ENCODE data around the gene ATG5.
A peak's percentile ranks its signal among the peaks of the same experiment; 100 is the strongest.

The ATG5 gene

DNA sequence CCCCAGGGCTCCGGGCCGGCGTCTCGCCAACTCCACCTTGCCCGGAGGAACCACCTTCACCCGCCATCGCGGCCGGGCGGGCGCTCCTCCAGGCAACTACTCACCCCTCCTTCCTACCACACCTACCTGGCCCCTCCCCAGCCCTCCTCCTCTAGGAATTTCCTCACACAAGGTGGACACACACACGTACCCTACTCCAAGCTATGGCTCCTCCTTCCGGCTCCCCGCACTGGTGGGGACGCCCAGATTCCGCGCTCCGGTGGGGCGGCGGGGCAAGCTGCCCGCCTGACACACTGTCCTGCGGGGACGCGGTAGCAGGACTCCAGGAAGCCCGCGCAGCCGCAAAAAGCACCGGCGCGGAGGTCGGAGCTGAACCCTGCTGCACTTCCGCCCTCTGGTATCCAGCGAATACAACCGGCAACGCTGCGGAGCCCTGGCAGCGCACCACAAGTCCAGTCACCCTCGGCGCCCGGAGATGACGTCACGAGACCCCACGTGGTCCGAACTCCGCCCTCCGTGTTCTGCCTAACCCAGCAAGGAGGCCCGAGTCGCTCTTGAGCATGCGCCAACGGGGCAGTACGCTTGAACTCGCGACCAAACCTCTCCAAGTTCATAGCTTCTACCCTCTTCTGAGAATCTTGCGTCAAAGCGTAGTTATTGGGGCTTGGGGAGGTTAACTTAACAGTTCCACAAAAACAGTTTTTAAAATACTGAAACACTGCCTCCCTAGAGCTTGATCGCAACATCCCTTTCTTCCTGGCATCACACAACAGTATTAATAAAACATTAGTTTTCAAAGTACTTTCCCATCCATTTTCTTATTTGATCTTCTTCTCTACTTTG is at the start of gene ATG5:
ATG5 (minus strand) TSS at position 425 of the 843 bp plus-strand sequence. CDS start 9,552 bp downstream, outside the sequence.
- Histone ChIP-seq H3K9ac (peak within 1 kb of the TSS; percentile 96), H3K27me3 (no peaks in the 10 kb centered on the region), H3K27ac (peak within 1 kb of the TSS; percentile 92), H3K4me2 (peak within 1 kb of the TSS; percentile 83), H3K36me3 (no peaks in the 10 kb centered on the region), H3K9me3 (no peaks in the 10 kb centered on the region), H3K4me1 (peaks cover 18% of the 10 kb centered on the region), H3K4me3 (peak within 1 kb of the TSS; percentile 95), H4K20me1 (peaks cover 37% of the 10 kb centered on the region)
- no peak for TF ChIP-seq Cebpa-rat (IDR thresholded peaks at IDR 0.05)

DNA sequence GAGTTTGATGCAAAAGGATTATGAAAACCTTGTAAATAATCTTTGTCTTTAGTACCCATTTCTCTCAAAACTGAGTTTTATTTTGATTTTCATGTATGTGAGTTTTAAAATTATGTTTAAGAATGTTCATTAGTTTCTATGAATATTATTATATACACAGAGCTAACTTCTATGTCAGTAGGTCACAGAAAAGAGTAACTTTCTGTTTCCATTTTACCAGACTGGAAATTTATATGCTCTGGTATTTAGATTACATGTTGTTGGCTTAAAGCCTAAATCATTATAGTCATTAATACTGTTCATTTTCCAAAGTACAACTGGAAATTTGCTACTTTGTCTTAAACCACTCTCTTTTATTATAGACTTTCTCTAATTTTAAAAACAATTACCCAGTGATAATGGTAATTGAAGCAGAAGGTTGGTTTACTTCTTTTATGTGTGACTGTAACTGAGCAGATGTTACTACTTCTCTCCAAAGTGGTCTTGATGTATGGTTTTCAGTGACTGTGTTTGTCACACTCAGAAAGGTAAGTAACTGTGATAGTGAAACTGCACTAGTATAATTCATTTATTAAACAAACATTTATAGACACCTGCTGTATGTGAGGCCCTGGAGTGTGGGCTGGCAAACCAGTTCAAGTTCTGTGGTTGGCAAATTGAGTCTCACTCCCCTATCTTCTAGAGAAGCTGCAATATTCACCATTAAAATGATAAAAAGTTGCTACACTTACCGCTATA is 48.1 kb upstream of the ATG5 start:
- H3K4me2 ChIP-seq: no peak overlapping the region
- no peak overlapping the region for H3K4me3 ChIP-seq
- no peak overlapping the region for H3K9ac ChIP-seq
- H4K20me1 ChIP-seq: no peaks in the 10 kb centered on the region
- H3K27me3 ChIP-seq: no peaks in the 10 kb centered on the region
- no peaks in the 10 kb centered on the region for H3K9me3 ChIP-seq
- H3K36me3 ChIP-seq: no peaks in the 10 kb centered on the region
- H3K4me1 ChIP-seq: no peaks in the 10 kb centered on the region
- H3K27ac ChIP-seq: no peak overlapping the region
- TF ChIP-seq Cebpa-rat (IDR thresholded peaks at IDR 0.05): no peak

DNA sequence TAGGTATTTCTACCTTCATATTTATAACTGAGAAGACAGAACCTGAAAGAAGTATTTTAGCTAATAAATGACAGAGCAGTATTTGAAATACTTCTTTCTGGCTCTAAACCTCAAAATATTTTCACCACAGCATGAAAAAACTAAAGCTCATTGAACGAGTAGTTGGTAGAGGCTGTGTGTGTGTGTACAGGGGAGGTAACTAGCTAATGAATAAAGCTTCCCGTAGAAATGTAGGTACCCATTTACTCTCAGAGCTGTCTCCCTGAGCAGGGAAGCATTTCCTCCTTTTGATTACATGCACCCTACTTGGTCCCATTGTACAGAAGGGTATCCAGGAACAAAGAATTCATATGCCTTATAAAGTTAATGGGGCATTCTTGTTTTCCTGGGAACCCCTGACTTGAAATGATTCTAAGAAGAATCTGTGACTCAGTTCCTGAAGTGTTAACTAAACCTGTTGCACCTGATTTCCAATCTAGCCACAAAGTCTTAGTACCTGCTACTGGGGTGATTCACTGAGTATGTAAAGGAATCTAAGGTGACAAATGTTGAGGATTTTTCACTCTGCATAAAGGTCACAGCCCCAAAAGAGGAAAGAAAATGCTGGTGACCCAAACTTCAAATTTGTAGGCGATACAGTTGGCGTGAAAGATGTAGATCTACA is 47.4 kb upstream of the ATG5 start:
- Histone ChIP-seq H3K27ac (no peak overlapping the region), H3K4me1 (no peaks in the 10 kb centered on the region)

DNA sequence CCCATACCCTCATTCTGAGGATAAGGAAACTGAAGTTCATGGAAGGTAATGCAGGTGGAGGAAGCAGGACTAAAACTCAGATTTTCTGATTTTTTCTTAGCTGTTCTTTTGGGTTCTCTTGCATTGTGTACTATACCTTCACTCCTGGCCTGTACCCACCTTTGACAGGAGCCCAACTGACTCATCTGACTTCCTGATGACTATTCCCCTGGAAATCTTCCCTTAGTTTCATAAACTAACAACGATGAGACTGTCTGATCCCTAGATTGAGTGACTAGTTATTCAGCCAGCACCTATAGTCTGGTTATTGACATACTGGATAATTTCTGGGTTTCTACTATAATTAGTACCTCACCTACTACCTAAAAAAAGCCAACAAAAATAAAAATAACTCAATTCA is 45.1 kb upstream of the ATG5 start:
- H3K9ac ChIP-seq: no peak overlapping the region
- no peak overlapping the region for H3K4me2 ChIP-seq
- no peaks in the 10 kb centered on the region for H3K9me3 ChIP-seq
- no peaks in the 10 kb centered on the region for H4K20me1 ChIP-seq
- H3K36me3 ChIP-seq: no peaks in the 10 kb centered on the region
- H3K4me1 ChIP-seq: no peaks in the 10 kb centered on the region
- TF ChIP-seq Cebpa-rat (IDR thresholded peaks at IDR 0.05): no peak
- no peak overlapping the region for H3K27ac ChIP-seq
- no peaks in the 10 kb centered on the region for H3K27me3 ChIP-seq
- no peak overlapping the region for H3K4me3 ChIP-seq

More for the DNA sequence above, 47.4 kb upstream of the ATG5 start:
- Histone ChIP-seq H3K4me2 (no peak overlapping the region), H3K9ac (no peak overlapping the region), H3K36me3 (no peaks in the 10 kb centered on the region), H3K27me3 (no peaks in the 10 kb centered on the region), H3K9me3 (no peaks in the 10 kb centered on the region), H3K4me3 (no peak overlapping the region), H4K20me1 (no peaks in the 10 kb centered on the region)
- TF ChIP-seq Cebpa-rat (IDR thresholded peaks at IDR 0.05): no peak

DNA sequence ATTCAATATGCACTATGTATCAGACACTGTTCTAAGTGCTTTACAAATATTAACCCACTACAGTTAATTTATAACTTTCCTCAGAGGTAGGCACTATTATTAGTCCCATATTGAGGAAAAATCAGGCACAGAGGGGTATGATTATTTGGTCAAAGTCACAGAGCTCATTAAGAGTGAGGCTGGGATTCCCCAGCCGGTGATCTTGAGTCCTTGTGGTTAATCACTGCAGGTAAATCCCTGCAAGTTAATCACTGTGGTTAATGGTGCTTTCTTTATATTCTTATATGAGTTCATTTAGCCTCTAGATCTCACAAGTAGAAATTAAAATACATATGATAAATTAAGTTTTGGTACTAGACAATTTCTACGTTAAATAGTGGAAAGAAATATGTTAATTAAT is 44.2 kb upstream of the ATG5 start:
- Histone ChIP-seq H3K4me1 (no peaks in the 10 kb centered on the region), H4K20me1 (no peaks in the 10 kb centered on the region), H3K9me3 (no peaks in the 10 kb centered on the region), H3K9ac (no peak overlapping the region), H3K4me3 (no peak overlapping the region), H3K36me3 (no peaks in the 10 kb centered on the region), H3K4me2 (no peak overlapping the region), H3K27me3 (no peaks in the 10 kb centered on the region), H3K27ac (no peak overlapping the region)
- no peak for TF ChIP-seq Cebpa-rat (IDR thresholded peaks at IDR 0.05)

DNA sequence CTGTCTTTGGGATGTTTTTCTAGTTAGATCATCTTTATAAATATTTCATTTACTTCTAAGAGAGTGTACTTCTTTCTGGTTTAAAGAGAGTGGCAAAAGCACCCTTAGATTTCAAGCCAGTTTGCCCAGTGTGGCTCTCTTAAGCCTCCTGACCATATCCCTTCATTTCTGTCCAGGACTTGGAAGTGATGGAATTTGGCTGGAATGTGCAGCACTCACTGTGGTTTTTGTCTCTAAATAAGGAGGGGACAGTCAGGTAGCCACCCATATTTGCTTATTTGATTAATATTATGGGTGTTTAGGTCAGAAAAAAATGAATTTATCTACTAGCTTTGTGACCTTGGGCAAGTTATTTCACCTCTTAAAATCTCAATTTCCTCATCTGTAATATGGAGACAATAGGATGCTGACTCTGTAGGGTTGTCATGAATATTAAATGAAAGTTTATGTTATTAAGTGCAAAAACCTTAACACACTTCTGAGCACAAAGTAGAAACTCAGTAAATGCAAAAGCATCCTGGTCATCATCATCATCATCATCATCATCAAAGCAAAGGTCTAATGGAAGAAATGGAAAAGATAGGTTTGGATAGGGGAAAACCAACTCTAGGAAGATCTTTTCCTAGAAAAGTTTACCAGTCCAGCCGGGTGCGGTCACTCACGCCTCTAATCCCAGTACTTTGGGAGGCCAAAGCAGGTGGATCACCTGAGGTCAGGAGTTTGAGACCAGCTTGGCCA is 38.0 kb upstream of the ATG5 start:
- no peak overlapping the region for H3K9ac ChIP-seq
- no peaks in the 10 kb centered on the region for H3K36me3 ChIP-seq
- H4K20me1 ChIP-seq: no peaks in the 10 kb centered on the region
- no peak overlapping the region for H3K4me2 ChIP-seq
- no peak for TF ChIP-seq Cebpa-rat (IDR thresholded peaks at IDR 0.05)
- no peak overlapping the region for H3K27ac ChIP-seq
- no peaks in the 10 kb centered on the region for H3K4me1 ChIP-seq
- H3K27me3 ChIP-seq: no peaks in the 10 kb centered on the region
- H3K9me3 ChIP-seq: peaks cover 15% of the 10 kb centered on the region
- H3K4me3 ChIP-seq: no peak overlapping the region

DNA sequence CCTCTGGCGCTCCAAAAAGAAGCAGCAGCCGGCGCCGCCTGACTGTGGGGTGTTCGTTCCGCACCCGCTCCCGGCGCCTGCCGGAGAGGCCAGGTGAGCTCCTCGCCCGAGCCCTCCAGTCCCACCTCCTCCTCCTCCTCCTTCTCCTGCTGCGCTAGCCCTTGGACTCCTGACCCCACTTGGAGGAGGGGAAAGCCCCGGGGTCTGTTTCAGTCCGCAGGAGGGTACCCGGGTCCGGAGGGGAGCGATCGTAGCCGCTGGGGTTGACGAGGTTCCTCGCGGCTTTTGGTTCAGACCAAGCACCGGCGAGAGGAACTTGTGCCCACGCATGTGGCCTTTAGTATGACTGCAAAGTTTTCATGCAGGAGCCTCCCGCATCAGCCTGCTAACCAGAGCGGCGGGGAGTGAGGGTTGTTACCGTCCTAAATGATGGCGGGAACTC is 35.5 kb upstream of the ATG5 start:
- H3K4me1 ChIP-seq: no peaks in the 10 kb centered on the region
- no peak for TF ChIP-seq Cebpa-rat (IDR thresholded peaks at IDR 0.05)
- no peaks in the 10 kb centered on the region for H3K36me3 ChIP-seq
- H3K9me3 ChIP-seq: peaks cover 15% of the 10 kb centered on the region
- no peak overlapping the region for H3K4me2 ChIP-seq
- H3K9ac ChIP-seq: no peak overlapping the region
- H3K4me3 ChIP-seq: no peak overlapping the region
- H3K27me3 ChIP-seq: no peaks in the 10 kb centered on the region
- H4K20me1 ChIP-seq: no peaks in the 10 kb centered on the region
- H3K27ac ChIP-seq: no peak overlapping the region

DNA sequence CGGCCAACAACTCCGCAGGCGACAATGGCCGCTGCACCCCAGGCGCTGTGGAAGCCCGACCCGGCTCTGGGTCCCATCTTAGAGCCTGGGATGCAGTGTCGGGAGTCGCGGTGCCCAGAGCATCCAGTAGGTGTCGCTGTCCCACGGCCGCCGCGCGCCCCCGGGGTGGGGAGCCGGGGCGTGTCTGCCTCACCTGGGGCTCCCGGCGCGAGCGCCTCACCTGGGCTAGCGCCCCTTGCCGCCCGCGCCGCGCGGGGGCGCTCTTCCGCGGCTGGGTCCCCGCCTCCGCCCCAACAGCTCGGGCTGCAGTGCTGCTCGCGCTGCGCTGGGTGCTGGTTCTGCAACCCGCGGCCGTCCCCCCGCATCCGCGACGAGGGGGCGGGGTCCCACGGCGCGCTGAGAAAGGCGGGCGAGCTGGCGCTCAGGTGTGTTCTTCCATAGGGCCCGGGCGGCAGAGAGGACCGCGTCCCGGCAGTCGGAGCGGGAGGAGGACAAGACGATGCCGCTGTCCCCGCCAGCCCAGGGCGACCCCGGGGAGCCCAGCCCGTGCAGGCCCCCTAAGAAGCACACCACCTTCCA is 34.9 kb upstream of the ATG5 start, which contains the start of gene CRYBG1:
CRYBG1 (plus strand) TSS at position 308 of the 579 bp plus-strand sequence; CDS start at position 500, 192 bp downstream.
- H3K4me1 ChIP-seq: no peaks in the 10 kb centered on the region
- TF ChIP-seq Cebpa-rat (IDR thresholded peaks at IDR 0.05): no peak
- no peaks in the 10 kb centered on the region for H3K36me3 ChIP-seq
- H3K9me3 ChIP-seq: peaks cover 15% of the 10 kb centered on the region
- no peak within 1 kb of the TSS for H3K4me2 ChIP-seq
- H4K20me1 ChIP-seq: no peaks in the 10 kb centered on the region
- no peak within 1 kb of the TSS for H3K9ac ChIP-seq
- peak within 1 kb of the TSS; percentile 18; the same call in 1 of the 2 replicates for H3K4me3 ChIP-seq
- no peak within 1 kb of the TSS for H3K27ac ChIP-seq
- H3K27me3 ChIP-seq: no peaks in the 10 kb centered on the region

DNA sequence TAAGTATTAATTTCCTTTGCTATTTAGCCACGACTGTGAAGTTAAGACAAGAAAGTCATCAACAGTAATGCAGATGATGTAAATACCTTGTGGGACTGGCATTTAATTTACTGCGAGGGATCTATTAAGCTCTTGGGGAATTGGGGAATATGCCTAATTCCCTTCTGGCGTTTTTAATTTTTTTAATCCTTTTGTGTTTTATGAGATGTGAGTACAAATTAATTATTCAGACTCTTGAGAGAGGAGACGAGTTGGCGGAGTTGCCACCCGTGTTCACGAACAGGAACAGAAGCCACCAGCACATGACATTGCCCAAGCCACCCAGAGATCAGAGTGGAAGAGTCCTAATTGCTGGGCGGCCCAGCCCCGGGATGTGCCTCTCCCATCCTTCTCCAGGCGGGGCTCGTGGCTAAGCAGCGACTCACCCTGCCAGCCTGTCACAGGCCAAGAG is 34.4 kb upstream of the ATG5 start:
- H3K9ac ChIP-seq: no peak overlapping the region
- TF ChIP-seq Cebpa-rat (IDR thresholded peaks at IDR 0.05): no peak
- no peak overlapping the region for H3K4me2 ChIP-seq
- no peaks in the 10 kb centered on the region for H3K4me1 ChIP-seq
- H3K9me3 ChIP-seq: peaks cover 15% of the 10 kb centered on the region
- no peaks in the 10 kb centered on the region for H3K36me3 ChIP-seq
- no peak overlapping the region for H3K4me3 ChIP-seq
- no peak overlapping the region for H3K27ac ChIP-seq
- no peaks in the 10 kb centered on the region for H4K20me1 ChIP-seq
- H3K27me3 ChIP-seq: no peaks in the 10 kb centered on the region

All from BLaER1 (cell line).